Nephron progenitor cell (in vitro differentiated cells): ENCODE results near the gene ENG.

ENCODE experiments used
- DNase-seq: peaks from one replicate; pipeline ENCODE4 v3.0.0; 2021
- H3K27ac Mint-ChIP-seq: 2 replicates; pipeline ENCODE4 v1.8.0; 2021; ENCODE audit warnings: mild to moderate bottlenecking, moderate library complexity, mixed read lengths
- H3K27me3 Mint-ChIP-seq: 2 replicates; pipeline ENCODE4 v1.8.0; 2021; ENCODE audit warnings: mild to moderate bottlenecking, low read depth, mixed read lengths; ENCODE audit not compliant: poor library complexity
- H3K36me3 Mint-ChIP-seq: 2 replicates; pipeline ENCODE4 v1.8.0; 2021; ENCODE audit warnings: low read depth, mixed read lengths
- H3K4me1 Mint-ChIP-seq: 2 replicates; pipeline ENCODE4 v1.8.0; 2021; ENCODE audit warnings: mixed read lengths
- H3K4me3 Mint-ChIP-seq: 2 replicates; pipeline ENCODE4 v1.8.0; 2021; ENCODE audit warnings: mild to moderate bottlenecking, moderate library complexity, mixed read lengths
- H3K9me3 Mint-ChIP-seq: 2 replicates; pipeline ENCODE4 v1.8.0; 2021; ENCODE audit warnings: mild to moderate bottlenecking, moderate library complexity, mixed read lengths
- CTCF ChIP-seq: fragments of 200-600 bp; sonication (generic); IDR thresholded peaks from 2 replicates; pipeline ENCODE4 v1.5.0; 2021; ENCODE audit warnings: antibody characterized with exemption

ENG gene

GRCh38 chr9:127810378-127811187, 43.9 kb downstream of the ENG start:
- Mint-ChIP-seq H3K9me3 (no peaks in the 10 kb centered on the region), H3K4me1 (no peaks in the 10 kb centered on the region), H3K36me3 (peaks cover 24% of the 10 kb centered on the region), H3K27me3 (peaks cover 7% of the 10 kb centered on the region), H3K27ac (no peak overlapping the region), H3K4me3 (no peak overlapping the region)
- no peak for DNase-seq
- TF ChIP-seq CTCF = no peak

- Mint-ChIP-seq H3K4me3 (peak overlapping the region; percentile 40), H3K4me1 (no peaks in the 10 kb centered on the region), H3K27ac (no peak overlapping the region), H3K27me3 (peaks cover 7% of the 10 kb centered on the region), H3K36me3 (peaks cover 25% of the 10 kb centered on the region), H3K9me3 (no peaks in the 10 kb centered on the region)
- peak; percentile 77 for DNase-seq
- no peak for TF ChIP-seq CTCF
Measured at GRCh38 chr9:127809540-127810377, 44.7 kb downstream of the ENG start.

- Mint-ChIP-seq H3K27ac (no peak overlapping the region), H3K9me3 (no peaks in the 10 kb centered on the region), H3K27me3 (peaks cover 7% of the 10 kb centered on the region), H3K36me3 (peaks cover 25% of the 10 kb centered on the region), H3K4me1 (no peaks in the 10 kb centered on the region), H3K4me3 (peak overlapping the region; percentile 40)
- TF ChIP-seq CTCF = no peak
- no peak for DNase-seq
Measured at GRCh38 chr9:127809002-127809539, 45.4 kb downstream of the ENG start.

- Mint-ChIP-seq H3K27ac (no peak overlapping the region), H3K36me3 (peaks cover 25% of the 10 kb centered on the region), H3K27me3 (peaks cover 7% of the 10 kb centered on the region), H3K4me3 (no peak overlapping the region), H3K9me3 (no peaks in the 10 kb centered on the region), H3K4me1 (peaks cover 5% of the 10 kb centered on the region)
- TF ChIP-seq CTCF = no peak
- DNase-seq = no peak
Measured at GRCh38 chr9:127808347-127809001, 46.0 kb downstream of the ENG start.

DNA sequence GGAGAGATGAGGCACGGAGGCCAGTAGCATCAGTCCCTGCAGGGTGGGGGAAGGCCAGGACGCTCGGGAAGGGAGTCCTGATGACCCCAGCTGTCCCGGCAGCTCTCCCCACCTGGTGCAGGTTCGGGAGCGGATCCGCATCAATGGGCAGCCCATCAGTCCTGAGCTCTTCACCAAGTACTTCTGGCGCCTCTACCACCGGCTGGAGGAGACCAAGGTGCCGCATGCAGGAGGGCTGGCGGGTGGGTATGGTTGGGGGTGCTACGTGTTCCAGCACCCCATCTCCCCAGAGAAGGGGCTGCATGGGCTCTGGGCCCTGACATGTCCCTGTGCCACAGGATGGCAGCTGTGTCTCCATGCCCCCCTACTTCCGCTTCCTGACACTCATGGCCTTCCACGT, 47.6 kb downstream of the ENG start:
- no peak for TF ChIP-seq CTCF
- DNase-seq = no peak
- H3K4me1 Mint-ChIP-seq = peaks cover 16% of the 10 kb centered on the region
- H3K36me3 Mint-ChIP-seq = peaks cover 24% of the 10 kb centered on the region
- H3K4me3 Mint-ChIP-seq = no peak overlapping the region
- H3K27ac Mint-ChIP-seq = no peak overlapping the region
- H3K27me3 Mint-ChIP-seq = peaks cover 7% of the 10 kb centered on the region
- no peaks in the 10 kb centered on the region for H3K9me3 Mint-ChIP-seq
